ENCODE data around the gene ZNF155. TPM values are rescaled to one million over a fixed set of nuclear protein-coding genes. Genes with fewer than 3 reads are reported as not detected.

The ZNF155 gene
- polyA plus RNA-seq, 1 donor from 2014 or later: 17.5 TPM

GRCh38 chr19:44005973-44006372 is 22.0 kb downstream of the ZNF155 start:
- Histone ChIP-seq H3K4me2 (ENCODE audit: low read length) (no peak overlapping the region), H3K9me2 (ENCODE audit: insufficient read depth, low read length) (no peaks in the 10 kb centered on the region), H3K27ac (ENCODE audit: low read length) (no peak overlapping the region), H4K20me1 (ENCODE audit: insufficient read depth) (no peaks in the 10 kb centered on the region), H3F3A (ENCODE audit: insufficient read depth, low read length, poor library complexity, severe bottlenecking) (no peaks in the 10 kb centered on the region), H3K27me3 (ENCODE audit: insufficient read depth, low read depth, low read length) (no peaks in the 10 kb centered on the region), H3K9ac (ENCODE audit: low read length) (no peak overlapping the region), H3K36me3 (ENCODE audit: insufficient read depth, low read length) (peaks cover 31% of the 10 kb centered on the region), H3K79me2 (replicated peaks; ENCODE audit: insufficient read depth, low read length) (peaks cover 8% of the 10 kb centered on the region), H3K9me3 (ENCODE audit: low read length) (peaks cover 10% of the 10 kb centered on the region), H2AFZ (ENCODE audit: low read depth, low read length) (no peak overlapping the region), H3K4me3 (ENCODE audit: low read length) (no peak overlapping the region)
- no peak for TF ChIP-seq MXI1 (conservative IDR thresholded peaks at IDR 0.05; ENCODE audit: poor library complexity, severe bottlenecking)
- TF ChIP-seq SMC3 (conservative IDR thresholded peaks at IDR 0.05; ENCODE audit: poor library complexity): no peak
- TF ChIP-seq, protein P1, sequence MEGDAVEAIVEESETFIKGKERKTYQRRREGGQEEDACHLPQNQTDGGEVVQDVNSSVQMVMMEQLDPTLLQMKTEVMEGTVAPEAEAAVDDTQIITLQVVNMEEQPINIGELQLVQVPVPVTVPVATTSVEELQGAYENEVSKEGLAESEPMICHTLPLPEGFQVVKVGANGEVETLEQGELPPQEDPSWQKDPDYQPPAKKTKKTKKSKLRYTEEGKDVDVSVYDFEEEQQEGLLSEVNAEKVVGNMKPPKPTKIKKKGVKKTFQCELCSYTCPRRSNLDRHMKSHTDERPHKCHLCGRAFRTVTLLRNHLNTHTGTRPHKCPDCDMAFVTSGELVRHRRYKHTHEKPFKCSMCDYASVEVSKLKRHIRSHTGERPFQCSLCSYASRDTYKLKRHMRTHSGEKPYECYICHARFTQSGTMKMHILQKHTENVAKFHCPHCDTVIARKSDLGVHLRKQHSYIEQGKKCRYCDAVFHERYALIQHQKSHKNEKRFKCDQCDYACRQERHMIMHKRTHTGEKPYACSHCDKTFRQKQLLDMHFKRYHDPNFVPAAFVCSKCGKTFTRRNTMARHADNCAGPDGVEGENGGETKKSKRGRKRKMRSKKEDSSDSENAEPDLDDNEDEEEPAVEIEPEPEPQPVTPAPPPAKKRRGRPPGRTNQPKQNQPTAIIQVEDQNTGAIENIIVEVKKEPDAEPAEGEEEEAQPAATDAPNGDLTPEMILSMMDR (IDR thresholded peaks at IDR 0.05; ENCODE audit: poor library complexity, severe bottlenecking): no peak
- no peak for TF ChIP-seq EP300 (conservative IDR thresholded peaks at IDR 0.05; ENCODE audit: poor library complexity, severe bottlenecking)
- TF ChIP-seq, protein P2, sequence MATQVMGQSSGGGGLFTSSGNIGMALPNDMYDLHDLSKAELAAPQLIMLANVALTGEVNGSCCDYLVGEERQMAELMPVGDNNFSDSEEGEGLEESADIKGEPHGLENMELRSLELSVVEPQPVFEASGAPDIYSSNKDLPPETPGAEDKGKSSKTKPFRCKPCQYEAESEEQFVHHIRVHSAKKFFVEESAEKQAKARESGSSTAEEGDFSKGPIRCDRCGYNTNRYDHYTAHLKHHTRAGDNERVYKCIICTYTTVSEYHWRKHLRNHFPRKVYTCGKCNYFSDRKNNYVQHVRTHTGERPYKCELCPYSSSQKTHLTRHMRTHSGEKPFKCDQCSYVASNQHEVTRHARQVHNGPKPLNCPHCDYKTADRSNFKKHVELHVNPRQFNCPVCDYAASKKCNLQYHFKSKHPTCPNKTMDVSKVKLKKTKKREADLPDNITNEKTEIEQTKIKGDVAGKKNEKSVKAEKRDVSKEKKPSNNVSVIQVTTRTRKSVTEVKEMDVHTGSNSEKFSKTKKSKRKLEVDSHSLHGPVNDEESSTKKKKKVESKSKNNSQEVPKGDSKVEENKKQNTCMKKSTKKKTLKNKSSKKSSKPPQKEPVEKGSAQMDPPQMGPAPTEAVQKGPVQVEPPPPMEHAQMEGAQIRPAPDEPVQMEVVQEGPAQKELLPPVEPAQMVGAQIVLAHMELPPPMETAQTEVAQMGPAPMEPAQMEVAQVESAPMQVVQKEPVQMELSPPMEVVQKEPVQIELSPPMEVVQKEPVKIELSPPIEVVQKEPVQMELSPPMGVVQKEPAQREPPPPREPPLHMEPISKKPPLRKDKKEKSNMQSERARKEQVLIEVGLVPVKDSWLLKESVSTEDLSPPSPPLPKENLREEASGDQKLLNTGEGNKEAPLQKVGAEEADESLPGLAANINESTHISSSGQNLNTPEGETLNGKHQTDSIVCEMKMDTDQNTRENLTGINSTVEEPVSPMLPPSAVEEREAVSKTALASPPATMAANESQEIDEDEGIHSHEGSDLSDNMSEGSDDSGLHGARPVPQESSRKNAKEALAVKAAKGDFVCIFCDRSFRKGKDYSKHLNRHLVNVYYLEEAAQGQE (IDR thresholded peaks at IDR 0.05; ENCODE audit: borderline replicate concordance): no peak
- no peak for TF ChIP-seq POLR2AphosphoS5 (IDR thresholded peaks at IDR 0.05)
- TF ChIP-seq TAF1 (IDR thresholded peaks at IDR 0.05; ENCODE audit: low read depth): no peak
- TF ChIP-seq RAD21 (conservative IDR thresholded peaks at IDR 0.05): no peak
- TF ChIP-seq EZH2 (IDR thresholded peaks at IDR 0.05; ENCODE audit: borderline replicate concordance, insufficient read depth, low read length, poor library complexity, severe bottlenecking): no peak

DNA sequence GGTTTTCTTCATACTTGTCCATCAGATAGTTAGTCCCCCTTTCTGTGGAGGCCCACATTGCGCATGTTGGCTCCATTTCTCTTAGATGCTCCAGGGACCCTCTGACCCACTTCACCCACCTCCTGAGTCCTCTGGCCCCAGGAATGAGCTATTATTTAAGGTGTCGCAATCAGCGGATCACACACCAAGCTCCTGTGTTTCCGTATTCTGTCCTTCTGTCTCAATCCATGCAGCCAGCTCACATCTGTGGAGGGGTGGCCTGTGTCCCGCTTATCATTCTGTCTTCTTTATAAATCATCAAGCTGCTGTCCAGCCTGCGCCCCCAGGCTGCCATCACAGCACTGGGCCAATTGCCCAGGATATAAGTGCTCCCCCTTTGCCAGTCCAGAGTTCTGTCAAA is 23.5 kb downstream of the ZNF155 start:
- Histone ChIP-seq H3K27ac (ENCODE audit: low read length) (no peak overlapping the region), H3K4me3 (ENCODE audit: low read length) (no peak overlapping the region), H3K79me2 (replicated peaks; ENCODE audit: insufficient read depth, low read length) (peaks cover 8% of the 10 kb centered on the region), H3K36me3 (ENCODE audit: insufficient read depth, low read length) (peaks cover 41% of the 10 kb centered on the region), H3K9me2 (ENCODE audit: insufficient read depth, low read length) (no peaks in the 10 kb centered on the region), H3K4me2 (ENCODE audit: low read length) (no peak overlapping the region), H3F3A (ENCODE audit: insufficient read depth, low read length, poor library complexity, severe bottlenecking) (no peaks in the 10 kb centered on the region), H3K27me3 (ENCODE audit: insufficient read depth, low read depth, low read length) (no peaks in the 10 kb centered on the region), H3K9ac (ENCODE audit: low read length) (no peak overlapping the region), H2AFZ (ENCODE audit: low read depth, low read length) (no peak overlapping the region), H3K9me3 (ENCODE audit: low read length) (peaks cover 11% of the 10 kb centered on the region), H4K20me1 (ENCODE audit: insufficient read depth) (no peaks in the 10 kb centered on the region)
- TF ChIP-seq MXI1 (conservative IDR thresholded peaks at IDR 0.05; ENCODE audit: poor library complexity, severe bottlenecking) (no peak), EZH2 (IDR thresholded peaks at IDR 0.05; ENCODE audit: borderline replicate concordance, insufficient read depth, low read length, poor library complexity, severe bottlenecking) (no peak), RAD21 (conservative IDR thresholded peaks at IDR 0.05) (no peak), SMC3 (conservative IDR thresholded peaks at IDR 0.05; ENCODE audit: poor library complexity) (no peak), EP300 (conservative IDR thresholded peaks at IDR 0.05; ENCODE audit: poor library complexity, severe bottlenecking) (no peak), POLR2AphosphoS5 (IDR thresholded peaks at IDR 0.05) (no peak), TAF1 (IDR thresholded peaks at IDR 0.05; ENCODE audit: low read depth) (no peak)
- TF ChIP-seq, protein P1 (IDR thresholded peaks at IDR 0.05; ENCODE audit: poor library complexity, severe bottlenecking): no peak
- TF ChIP-seq, protein P2 (IDR thresholded peaks at IDR 0.05; ENCODE audit: borderline replicate concordance): no peak
